Measurements from ENCODE around the gene AP1G1.
"Not testable (repeated sequence)": the region's sequence is repeated elsewhere in the genome, so short reads cannot be mapped to it uniquely, and the experiment has no call there.

AP1G1 gene

GRCh38 chr16:71706046-71706445, 102.6 kb downstream of the AP1G1 start:
- DNase-seq (ENCODE audit: low read depth in 1 of 2, low spot score in 1 of 2): no peak

GRCh38 chr16:71703333-71703732, 105.3 kb downstream of the AP1G1 start:
- DNase-seq (ENCODE audit: low read depth in 1 of 2, low spot score in 1 of 2): no peak

GRCh38 chr16:71700831-71701230, 107.8 kb downstream of the AP1G1 start:
- no peak for DNase-seq (ENCODE audit: low read depth in 1 of 2, low spot score in 1 of 2)

- DNase-seq (ENCODE audit: low read depth in 1 of 2, low spot score in 1 of 2): no peak
These were observed 110.1 kb downstream of the AP1G1 start for GRCh38 chr16:71698491-71698890.

- no peak for DNase-seq (ENCODE audit: low read depth in 1 of 2, low spot score in 1 of 2)
These were observed 115.5 kb downstream of the AP1G1 start for GRCh38 chr16:71693164-71693563.

- no peak for DNase-seq (ENCODE audit: low read depth in 1 of 2, low spot score in 1 of 2)
These were observed 118.7 kb downstream of the AP1G1 start for GRCh38 chr16:71689901-71690300.

- DNase-seq (ENCODE audit: low read depth in 1 of 2, low spot score in 1 of 2): no peak
These were observed 120.8 kb downstream of the AP1G1 start for GRCh38 chr16:71687861-71688260.

GRCh38 chr16:71684280-71684679, 124.4 kb downstream of the AP1G1 start:
- DNase-seq (ENCODE audit: low read depth in 1 of 2, low spot score in 1 of 2): not testable (repeated sequence)

GRCh38 chr16:71681360-71681759, 127.3 kb downstream of the AP1G1 start:
- no peak for DNase-seq (ENCODE audit: low read depth in 1 of 2, low spot score in 1 of 2)
